IMR-90 (cell line): ENCODE results near the gene ALK. TPM values are rescaled to one million over a fixed set of nuclear protein-coding genes. Genes with fewer than 3 reads are reported as not detected.

ENCODE experiments used
- ATAC-seq: fragments of 200-7000 bp; cut with Tn5 transposase; 2 replicates; pipeline ENCODE4 v1.9.1; 2020; ENCODE audit warnings: low read depth, mild to moderate bottlenecking, moderate library complexity
- BruUV-seq: library from RNA; stranded (reverse); fragments of 400-500 nt; replicated peaks from 2 replicates; lab custom pipeline; 2021; lab: Mats Ljungman, UMichigan
- CTCF ChIA-PET: fragments of 300-600 bp; formaldehyde crosslinking; extraction: SDS; loops from one replicate; lab custom pipeline; 2021; ENCODE audit warnings: antibody characterized with exemption; lab: Yijun Ruan, JAX
- POLR2A ChIA-PET: fragments of 300-600 bp; sonication (Branson Sonifier 250); formaldehyde crosslinking; loops from one replicate; lab custom pipeline; 2022; ENCODE audit warnings: antibody characterized with exemption; ENCODE audit not compliant: unreplicated experiment; lab: Charles Lee
- DNase-seq: peaks from one replicate; pipeline ENCODE4 v3.0.0; 2013
- H2AFZ ChIP-seq: replicated peaks from 2 replicates; pipeline ENCODE3; 2013; ENCODE audit warnings: low read length, mild to moderate bottlenecking; ENCODE audit not compliant: poor library complexity
- H2AK5ac ChIP-seq: 2 replicates; pipeline ENCODE4 v1.6.1; 2013; ENCODE audit warnings: low read depth, low read length, inconsistent platforms
- H2AK9ac ChIP-seq: replicated peaks from 2 replicates; pipeline ENCODE3; 2013; ENCODE audit warnings: mild to moderate bottlenecking, low read depth, low read length, moderate library complexity; ENCODE audit not compliant: poor library complexity
- H2BK120ac ChIP-seq: 2 replicates; pipeline ENCODE4 v1.6.1; 2013; ENCODE audit warnings: low read depth, low read length, inconsistent platforms
- H2BK15ac ChIP-seq: 3 replicates; pipeline ENCODE4 v1.6.1; 2013; ENCODE audit warnings: low read depth, low read length, inconsistent platforms
- H2BK20ac ChIP-seq: 2 replicates; pipeline ENCODE4 v1.6.1; 2013; ENCODE audit warnings: low read depth, mild to moderate bottlenecking, inconsistent platforms, low read length, moderate library complexity
- H2BK5ac ChIP-seq: 2 replicates; pipeline ENCODE4 v1.6.1; 2013; ENCODE audit warnings: mild to moderate bottlenecking, low read depth, low read length, inconsistent platforms; ENCODE audit not compliant: poor library complexity, severe bottlenecking
- H3K14ac ChIP-seq: replicated peaks from 2 replicates; pipeline ENCODE4 v1.6.1; 2013; ENCODE audit warnings: low read depth, low read length, inconsistent platforms
- H3K18ac ChIP-seq: 2 replicates; pipeline ENCODE4 v1.6.1; 2013; ENCODE audit warnings: low read depth, low read length, control low read depth
- H3K23ac ChIP-seq: 2 replicates; pipeline ENCODE4 v1.6.1; 2013; ENCODE audit warnings: low read depth, low read length, inconsistent platforms
- H3K27ac ChIP-seq: 2 replicates; pipeline ENCODE4 v1.5.1; 2013; ENCODE audit warnings: mild to moderate bottlenecking, control low read depth, low read length; ENCODE audit not compliant: insufficient read depth
- H3K27me3 ChIP-seq: 2 replicates; pipeline ENCODE4 v1.6.1; 2013; ENCODE audit warnings: low read length; ENCODE audit not compliant: control insufficient read depth, insufficient read depth
- H3K36me3 ChIP-seq: 2 replicates; pipeline ENCODE4 v1.6.1; 2013; ENCODE audit warnings: low read length, mixed read lengths; ENCODE audit not compliant: control insufficient read depth, insufficient read depth
- H3K4ac ChIP-seq: 2 replicates; pipeline ENCODE4 v1.6.1; 2013; ENCODE audit warnings: low read depth, low read length, inconsistent platforms
- H3K4me1 ChIP-seq: 2 replicates; pipeline ENCODE4 v1.6.1; 2013; ENCODE audit warnings: low read length, mixed read lengths; ENCODE audit not compliant: control insufficient read depth, insufficient read depth
- H3K4me2 ChIP-seq: 2 replicates; pipeline ENCODE4 v1.6.1; 2013; ENCODE audit warnings: low read depth, mild to moderate bottlenecking, control low read depth, low read length, moderate library complexity
- H3K4me3 ChIP-seq: 2 replicates; pipeline ENCODE4 v1.5.1; 2013; ENCODE audit warnings: low read depth, mild to moderate bottlenecking, control low read depth, low read length, moderate library complexity; ENCODE audit not compliant: insufficient read depth
- H3K56ac ChIP-seq: 2 replicates; pipeline ENCODE4 v1.6.1; 2013; ENCODE audit warnings: low read length, inconsistent platforms; ENCODE audit not compliant: insufficient read depth; ENCODE audit errors: extremely low read depth
- H3K79me1 ChIP-seq, 2 experiments: 2 replicates each; pipeline ENCODE4 v1.6.1; 2013; ENCODE audit warnings: low read length in 2 of 2, inconsistent platforms in 1 of 2, low read depth in 1 of 2
- H3K9ac ChIP-seq: 2 replicates; pipeline ENCODE4 v1.6.1; 2013; ENCODE audit warnings: low read depth, low read length, control low read depth
- H3K9me1 ChIP-seq: 2 replicates; pipeline ENCODE4 v1.6.1; 2013; ENCODE audit warnings: low read length, inconsistent platforms; ENCODE audit not compliant: insufficient read depth
- H3K9me3 ChIP-seq: 2 replicates; pipeline ENCODE4 v1.6.1; 2013; ENCODE audit warnings: low read length; ENCODE audit not compliant: control insufficient read depth, insufficient read depth
- H4K20me1 ChIP-seq: 2 replicates; pipeline ENCODE4 v1.6.1; 2013; ENCODE audit warnings: low read length, inconsistent platforms; ENCODE audit not compliant: insufficient read depth
- H4K5ac ChIP-seq: 2 replicates; pipeline ENCODE4 v1.6.1; 2013; ENCODE audit warnings: mild to moderate bottlenecking, low read depth, low read length, control low read depth
- H4K8ac ChIP-seq, 2 experiments: 2 replicates each; pipeline ENCODE4 v1.6.1; 2013; ENCODE audit warnings: low read depth in 2 of 2, low read length in 2 of 2, control low read depth in 1 of 2, inconsistent platforms in 1 of 2
- H4K91ac ChIP-seq: 2 replicates; pipeline ENCODE4 v1.6.1; 2013; ENCODE audit warnings: low read depth, low read length, inconsistent platforms; ENCODE audit not compliant: insufficient read depth
- NFE2L2 ChIP-seq: fragments of 150-350 bp; IDR thresholded peaks from 2 replicates; pipeline ENCODE4 v1.6.1; 2016; ENCODE audit warnings: low read depth, mild to moderate bottlenecking, low read length
- WGBS, 2 experiments: methylation state at CpG; one replicate each; pipeline versions ENCODE4 v1.1.5 to v1.1.7; 2013; ENCODE audit warnings: missing lambda C conversion rate in 2 of 2; ENCODE audit not compliant: insufficient read length in 1 of 2; ENCODE audit errors: extremely low coverage in 2 of 2; 5-methylcytosine and 5-hydroxymethylcytosine counted together
- dilution Hi-C: fragments of 300-500 bp; cut with HindIII; formaldehyde crosslinking; loops from one replicate; pipeline ENCODE4 v1.14.3; 2018; ENCODE audit warnings: low sequenced_read_pairs; ENCODE audit not compliant: unreplicated experiment
- in situ Hi-C: fragments of 300-500 bp; cut with MboI; formaldehyde crosslinking; loops from 3 replicates; pipeline ENCODE4 v1.14.3; 2019; ENCODE audit warnings: low sequenced_read_pairs, inconsistent platforms, mixed read lengths
- intact Hi-C: fragments of 100-400 bp; cut with micrococcal nuclease; formaldehyde crosslinking; loops from 2 replicates; pipeline ENCODE4 v1.10.0; 2022
- polyA plus RNA-seq, 3 experiments: library from polyadenylated mRNA; depleted of rRNA; stranded (reverse); fragments of >200 nt; gene quantifications; 2 replicates each; pipeline ENCODE4 v1.2.3, GENCODE V29; 2012; ENCODE audit warnings: low replicate concordance in 1 of 3
- total RNA-seq: library from RNA; depleted of rRNA; stranded (reverse); fragments of >200 nt; gene quantifications from 2 replicates; pipeline ENCODE4 v1.2.3, GENCODE V29; 2012

The ALK gene
- total and polyA plus RNA-seq, 2 of the 4 experiments (the other 2 are of a cell fraction): not detected

- dilution Hi-C loops: no loop called here
- Histone ChIP-seq H3K79me1 (no peaks in the 10 kb centered on the region), H2BK15ac (no peak overlapping the region), H4K91ac (no peak overlapping the region), H3K27ac (no peak overlapping the region), H3K14ac (no peak overlapping the region), H4K5ac (no peak overlapping the region), H2AK9ac (no peak overlapping the region), H2BK20ac (no peak overlapping the region), H2AFZ (no peak overlapping the region), H3K36me3 (no peaks in the 10 kb centered on the region), H3K4me3 (no peak overlapping the region), H4K8ac (no peak overlapping the region), H2BK5ac (no peak overlapping the region), H3K4me2 (no peak overlapping the region), H3K18ac (no peak overlapping the region), H3K4ac (no peak overlapping the region), H3K4me1 (peaks cover 2% of the 10 kb centered on the region; the same call in 1 of the 2 replicates), H3K9ac (no peak overlapping the region), H4K20me1 (no peaks in the 10 kb centered on the region), H3K23ac (no peak overlapping the region), H3K27me3 (peaks cover 7% of the 10 kb centered on the region; the same call in 1 of the 2 replicates), H3K9me1 (no peaks in the 10 kb centered on the region), H3K9me3 (no peaks in the 10 kb centered on the region), H3K56ac (no peak overlapping the region), H2BK120ac (no peak overlapping the region), H2AK5ac (no peak overlapping the region)
- no peak for TF ChIP-seq NFE2L2
- ATAC-seq (no peak), DNase-seq (no peak)
- intact Hi-C loops: no loop called here
- CTCF ChIA-PET: no interaction called here
- in situ Hi-C loops: no loop called here
- POLR2A ChIA-PET: no interaction called here
- WGBS, 2 experiments: no CpG with 5 or more reads among the region's 1 CpG
- no TSS peak for BruUV-seq
Measured at GRCh38 chr2:29749041-29749440, 172.3 kb downstream of the ALK start.
